ENCODE measurements around the gene CRYBA2.
A peak's percentile ranks its signal among the peaks of the same experiment; 100 is the strongest.

DNA sequence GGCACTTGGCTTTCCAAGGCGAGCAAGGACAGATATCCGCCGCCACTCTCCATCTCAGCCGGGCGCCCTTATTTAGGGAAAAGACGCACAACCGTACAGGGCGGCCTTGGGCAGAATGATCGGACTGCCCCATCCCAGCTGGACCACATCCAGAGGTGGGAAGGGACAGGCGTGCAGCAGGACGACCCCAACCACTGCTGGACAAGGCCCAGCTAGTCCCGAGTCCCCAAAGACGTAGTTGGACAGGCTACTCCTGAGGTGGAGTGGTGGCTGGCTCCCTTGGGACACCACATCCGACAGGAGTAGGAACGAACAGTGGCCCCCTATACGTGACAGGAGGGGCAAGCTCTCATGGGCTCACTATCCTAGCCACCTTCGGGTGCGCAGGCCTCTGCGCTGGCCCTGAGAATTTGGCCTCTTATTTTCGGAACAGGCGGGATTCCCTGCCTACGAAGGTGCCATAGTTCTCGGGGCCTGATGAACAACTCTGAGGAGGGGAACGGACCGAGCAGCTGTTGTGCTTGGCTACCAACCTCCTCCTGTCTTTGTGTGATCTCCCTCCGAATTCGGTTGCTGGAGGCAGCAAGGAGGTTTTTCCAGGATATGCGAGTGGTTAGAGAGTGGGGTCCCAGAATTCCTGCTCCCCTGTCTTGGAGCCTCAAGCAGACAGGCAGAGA, 10.5 kb downstream of the CRYBA2 start:
- TF ChIP-seq, protein P1, sequence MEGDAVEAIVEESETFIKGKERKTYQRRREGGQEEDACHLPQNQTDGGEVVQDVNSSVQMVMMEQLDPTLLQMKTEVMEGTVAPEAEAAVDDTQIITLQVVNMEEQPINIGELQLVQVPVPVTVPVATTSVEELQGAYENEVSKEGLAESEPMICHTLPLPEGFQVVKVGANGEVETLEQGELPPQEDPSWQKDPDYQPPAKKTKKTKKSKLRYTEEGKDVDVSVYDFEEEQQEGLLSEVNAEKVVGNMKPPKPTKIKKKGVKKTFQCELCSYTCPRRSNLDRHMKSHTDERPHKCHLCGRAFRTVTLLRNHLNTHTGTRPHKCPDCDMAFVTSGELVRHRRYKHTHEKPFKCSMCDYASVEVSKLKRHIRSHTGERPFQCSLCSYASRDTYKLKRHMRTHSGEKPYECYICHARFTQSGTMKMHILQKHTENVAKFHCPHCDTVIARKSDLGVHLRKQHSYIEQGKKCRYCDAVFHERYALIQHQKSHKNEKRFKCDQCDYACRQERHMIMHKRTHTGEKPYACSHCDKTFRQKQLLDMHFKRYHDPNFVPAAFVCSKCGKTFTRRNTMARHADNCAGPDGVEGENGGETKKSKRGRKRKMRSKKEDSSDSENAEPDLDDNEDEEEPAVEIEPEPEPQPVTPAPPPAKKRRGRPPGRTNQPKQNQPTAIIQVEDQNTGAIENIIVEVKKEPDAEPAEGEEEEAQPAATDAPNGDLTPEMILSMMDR (conservative IDR thresholded peaks at IDR 0.05 in 1 of 2, IDR thresholded peaks at IDR 0.05 in 1 of 2; ENCODE audit: extremely low read depth in 1 of 2, insufficient read depth in 1 of 2, low read depth in 1 of 2, low read length in 2 of 2), result no peak
- TF ChIP-seq EZH2 (IDR thresholded peaks at IDR 0.05; ENCODE audit: borderline replicate concordance, low read length), result peak; percentile 73

Measured in mammary epithelial cell (primary cell).